HepG2 (cell line): ENCODE results near the gene PRKN. TPM values are rescaled to one million over a fixed set of nuclear protein-coding genes. Genes with fewer than 3 reads are reported as not detected.

Source experiments
- ATAC-seq: fragments of 200-7000 bp; cut with Tn5 transposase; 3 replicates; pipeline ENCODE4 v1.9.1; 2020; ENCODE audit warnings: mild to moderate bottlenecking, moderate library complexity
- BruUV-seq: library from RNA; stranded (reverse); fragments of 400-500 nt; replicated peaks from 2 replicates; lab custom pipeline; 2021; lab: Mats Ljungman, UMichigan
- CTCF ChIA-PET: fragments of 300-600 bp; formaldehyde crosslinking; extraction: SDS; loops from one replicate; lab custom pipeline; 2021; ENCODE audit warnings: low total read pairs, inconsistent platforms, low intra/inter-chr PET ratio; lab: Yijun Ruan, JAX
- POLR2A ChIA-PET: fragments of 350-600 bp; sonication (Branson Sonifier 250); formaldehyde crosslinking; loops from one replicate; lab custom pipeline; 2020; ENCODE audit warnings: antibody characterized with exemption, inconsistent platforms; lab: Yijun Ruan, JAX
- DNase-seq: peaks from one replicate; pipeline ENCODE4 v3.0.0-alpha.2; 2015; ENCODE audit warnings: low spot score
- FAIRE-seq: peaks from 3 replicates; lab custom pipeline; 2011; peaks lifted over from hg19 to GRCh38; lab: Jason Lieb, UNC
- H2AFZ ChIP-seq: one replicate; pipeline ENCODE4 v1.6.1; 2011; ENCODE audit warnings: low read length, inconsistent platforms
- H3K27ac ChIP-seq: fragments of 300-600 bp; 3 replicates; pipeline ENCODE4 v1.8.0; 2011; ENCODE audit warnings: mixed run types, mild to moderate bottlenecking, mixed read lengths, low read length, inconsistent platforms; ENCODE audit not compliant: insufficient read depth; ENCODE audit errors: extremely low read length
- H3K27me3 ChIP-seq, 2 experiments: fragments of 200-600 bp in 1 of 2; 2 replicates in 1 of 2; 3 replicates in 1 of 2; pipeline versions ENCODE4 v1.6.0 to v1.8.0; 2011; ENCODE audit warnings: low read length in 2 of 2, mild to moderate bottlenecking in 2 of 2, moderate library complexity in 2 of 2, inconsistent platforms in 1 of 2; ENCODE audit not compliant: insufficient read depth in 2 of 2, control insufficient read depth in 1 of 2
- H3K36me3 ChIP-seq, 2 experiments: fragments of 200-600 bp in 1 of 2; replicated peaks in 1 of 2; 2 replicates in 1 of 2; 3 replicates in 1 of 2; pipeline versions ENCODE4 v1.5.1 to v1.8.0; 2011; ENCODE audit warnings: low read length in 2 of 2, inconsistent platforms in 1 of 2; ENCODE audit not compliant: insufficient read depth in 2 of 2, control insufficient read depth in 1 of 2
- H3K4me1 ChIP-seq: 2 replicates; pipeline ENCODE4 v1.5.1; 2012; ENCODE audit warnings: low read length, inconsistent platforms; ENCODE audit not compliant: insufficient read depth
- H3K4me2 ChIP-seq: 2 replicates; pipeline ENCODE4 v1.6.0; 2011; ENCODE audit warnings: low read depth, low read length, inconsistent platforms
- H3K4me3 ChIP-seq, 3 experiments: fragments of 200-600 bp in 1 of 3; sonication (generic), shearing (Covaris generic) in 1 of 3; replicated peaks in 1 of 3; 2 replicates each; pipeline ENCODE4 v1.5.1; 2011 to 2016; ENCODE audit warnings: low read length in 3 of 3, inconsistent platforms in 2 of 3, low read depth in 2 of 3, mild to moderate bottlenecking in 2 of 3, control low read depth in 1 of 3, mixed read lengths in 1 of 3; ENCODE audit not compliant: insufficient read depth in 1 of 3
- H3K79me2 ChIP-seq: one replicate; pipeline ENCODE4 v1.6.1; 2011; ENCODE audit warnings: low read length, inconsistent platforms; ENCODE audit not compliant: insufficient read depth
- H3K9ac ChIP-seq: 2 replicates; pipeline ENCODE4 v1.6.0; 2011; ENCODE audit warnings: mild to moderate bottlenecking, low read depth, low read length, inconsistent platforms; ENCODE audit not compliant: insufficient read depth
- H3K9me3 ChIP-seq: 2 replicates; pipeline ENCODE4 v1.5.1; 2012; ENCODE audit warnings: mild to moderate bottlenecking, low read length
- H4K20me1 ChIP-seq: 2 replicates; pipeline ENCODE4 v1.6.0; 2011; ENCODE audit warnings: inconsistent platforms, mild to moderate bottlenecking, low read length, moderate library complexity; ENCODE audit not compliant: insufficient read depth
- ESRRA ChIP-seq: sonication (generic); formaldehyde crosslinking; IDR thresholded peaks from 2 replicates; pipeline ENCODE4 v1.5.1; 2020; ENCODE audit warnings: mild to moderate bottlenecking, low read depth, missing genetic modification reagents
- GABPB1 ChIP-seq: IDR thresholded peaks from 2 replicates; pipeline ENCODE4 v1.6.1; 2016; ENCODE audit warnings: mild to moderate bottlenecking, missing genetic modification reagents, moderate library complexity, missing compliant biosample characterization
- HOXA9 ChIP-seq: sonication (generic); formaldehyde crosslinking; IDR thresholded peaks from 2 replicates; pipeline ENCODE4 v1.8.1; 2022; ENCODE audit warnings: missing genetic modification reagents, mild to moderate bottlenecking, moderate library complexity, borderline replicate concordance
- ISL2 ChIP-seq: sonication (generic); formaldehyde crosslinking; IDR thresholded peaks from 2 replicates; pipeline ENCODE4 v1.5.0; 2020; ENCODE audit warnings: missing genetic modification reagents
- MAX ChIP-seq: IDR thresholded peaks from 2 replicates; pipeline ENCODE4 v1.6.1; 2012; ENCODE audit warnings: inconsistent platforms
- NAIF1 ChIP-seq: sonication (generic); formaldehyde crosslinking; IDR thresholded peaks from 2 replicates; pipeline ENCODE4 v1.5.0; 2020; ENCODE audit warnings: mild to moderate bottlenecking, missing genetic modification reagents, borderline replicate concordance
- NCOA2 ChIP-seq: sonication (generic); formaldehyde crosslinking; IDR thresholded peaks from 2 replicates; pipeline ENCODE4 v1.8.0; 2022; ENCODE audit warnings: inconsistent platforms
- TBP ChIP-seq: sonication (generic); formaldehyde crosslinking; IDR thresholded peaks from 2 replicates; pipeline ENCODE4 v1.5.0; 2020; ENCODE audit warnings: missing genetic modification reagents
- TSC22D2 ChIP-seq: sonication (generic); formaldehyde crosslinking; IDR thresholded peaks from 2 replicates; pipeline ENCODE4 v1.5.1; 2020; ENCODE audit warnings: missing genetic modification reagents, mild to moderate bottlenecking, borderline replicate concordance
- XRCC5 ChIP-seq: fragments of 200-400 bp; formaldehyde crosslinking; optimal IDR thresholded peaks from 2 replicates; pipeline ENCODE3; 2017; ENCODE audit warnings: mild to moderate bottlenecking, low read length
- ZBED4 ChIP-seq: sonication (generic); formaldehyde crosslinking; IDR thresholded peaks from 2 replicates; pipeline ENCODE4 v1.4.0; 2020; ENCODE audit warnings: missing genetic modification reagents, borderline replicate concordance
- ZNF570 ChIP-seq: sonication (generic); formaldehyde crosslinking; IDR thresholded peaks from 2 replicates; pipeline ENCODE4 v1.4.0; 2020; ENCODE audit warnings: mild to moderate bottlenecking, missing genetic modification reagents, borderline replicate concordance
- whole genome bisulfite sequencing: methylation state at CpG from one replicate; pipeline ENCODE4 v1.1.6; 2017; ENCODE audit warnings: low lambda C conversion rate; 5-methylcytosine and 5-hydroxymethylcytosine counted together
- in situ Hi-C: cut with HindIII; loops from 2 replicates; pipeline ENCODE4 v1.10.0; 2017; ENCODE audit warnings: low pct_unique_long_range_greater_than_20kb; ENCODE audit not compliant: extremely low pct_ligation_motif_present
- intact Hi-C: fragments of 100-400 bp; cut with micrococcal nuclease; formaldehyde crosslinking; loops from one replicate; pipeline ENCODE4 v1.10.0; 2022; ENCODE audit not compliant: unreplicated experiment
- polyA plus RNA-seq, 8 experiments: library from polyadenylated mRNA; depleted of rRNA in 3 of 8; stranded (reverse) in 7 of 8; unstranded in 1 of 8; fragments of >200 nt; fragmentation: Illumina TruSeq in 4 of 8; extraction: Trizol in 4 of 8; gene quantifications; 2 replicates each; pipeline versions ENCODE4 v1.2.1 to v1.2.3, GENCODE V29; 2011 to 2016; ENCODE audit warnings: low read depth in 4 of 8, missing spikeins in 1 of 8, mixed read lengths in 1 of 8; ENCODE audit not compliant: insufficient read depth in 1 of 8
- total RNA-seq, 5 experiments: library from RNA; depleted of rRNA; stranded (reverse); fragments of >200 nt; fragmentation: Illumina TruSeq; extraction: Trizol; gene quantifications; 2 replicates each; pipeline ENCODE4 v1.2.3, GENCODE V29; 2016; ENCODE audit warnings: low read depth in 1 of 5

PRKN gene
- total and polyA plus RNA-seq, 2 of the 13 experiments (the other 11 are each of a cell fraction or from before 2014, with no cell fraction given): 0.31 to 0.44 TPM

- H3K4me1 ChIP-seq: no peaks in the 10 kb centered on the region
- no peaks in the 10 kb centered on the region for H3K79me2 ChIP-seq
- DNase-seq: no peak
- H3K9me3 ChIP-seq: no peaks in the 10 kb centered on the region; the same call in 1 of the 2 replicates
- in situ Hi-C loops: no loop called here
- no peak overlapping the region for H3K4me3 ChIP-seq
- no TSS peak for BruUV-seq
- no peak for ATAC-seq
- no peak overlapping the region for H3K27ac ChIP-seq
- no peak for TF ChIP-seq ISL2 (CRISPR knock-in tag)
- no peak for TF ChIP-seq ZBED4 (CRISPR knock-in tag)
- no peak for TF ChIP-seq MAX
- TF ChIP-seq ESRRA (CRISPR knock-in tag): no peak
- TF ChIP-seq XRCC5: no peak
- TF ChIP-seq GABPB1 (CRISPR knock-in tag): no peak
- no peak for TF ChIP-seq HOXA9 (CRISPR knock-in tag)
- no peak for TF ChIP-seq TBP (CRISPR knock-in tag)
- no peak for TF ChIP-seq ZNF570 (CRISPR knock-in tag)
- TF ChIP-seq NCOA2 (CRISPR knock-in tag): no peak
- no peak for TF ChIP-seq NAIF1
- TF ChIP-seq TSC22D2 (CRISPR knock-in tag): no peak
- CTCF ChIA-PET: no interaction called here
- no peaks in the 10 kb centered on the region for H3K27me3 ChIP-seq
- no peaks in the 10 kb centered on the region for H4K20me1 ChIP-seq
- H3K36me3 ChIP-seq: no peaks in the 10 kb centered on the region
- H3K4me2 ChIP-seq: no peak overlapping the region
- no peak overlapping the region for H3K9ac ChIP-seq
- intact Hi-C loops: no loop called here
- 13% methylated on average over 4 of the region's 4 CpGs for WGBS
- no peak for FAIRE-seq
- POLR2A ChIA-PET: no interaction called here
- no peak overlapping the region for H2AFZ ChIP-seq
These were observed 540.2 kb downstream of the PRKN start for GRCh38 chr6:162187168-162187935.
